ENCODE results near the gene ZBTB48. TPM values are rescaled to one million over a fixed set of nuclear protein-coding genes. Genes with fewer than 3 reads are reported as not detected.

ZBTB48 gene
- total and polyA plus RNA-seq, 2 donors from 2014 or later: 27.1 to 45.5 TPM

DNA sequence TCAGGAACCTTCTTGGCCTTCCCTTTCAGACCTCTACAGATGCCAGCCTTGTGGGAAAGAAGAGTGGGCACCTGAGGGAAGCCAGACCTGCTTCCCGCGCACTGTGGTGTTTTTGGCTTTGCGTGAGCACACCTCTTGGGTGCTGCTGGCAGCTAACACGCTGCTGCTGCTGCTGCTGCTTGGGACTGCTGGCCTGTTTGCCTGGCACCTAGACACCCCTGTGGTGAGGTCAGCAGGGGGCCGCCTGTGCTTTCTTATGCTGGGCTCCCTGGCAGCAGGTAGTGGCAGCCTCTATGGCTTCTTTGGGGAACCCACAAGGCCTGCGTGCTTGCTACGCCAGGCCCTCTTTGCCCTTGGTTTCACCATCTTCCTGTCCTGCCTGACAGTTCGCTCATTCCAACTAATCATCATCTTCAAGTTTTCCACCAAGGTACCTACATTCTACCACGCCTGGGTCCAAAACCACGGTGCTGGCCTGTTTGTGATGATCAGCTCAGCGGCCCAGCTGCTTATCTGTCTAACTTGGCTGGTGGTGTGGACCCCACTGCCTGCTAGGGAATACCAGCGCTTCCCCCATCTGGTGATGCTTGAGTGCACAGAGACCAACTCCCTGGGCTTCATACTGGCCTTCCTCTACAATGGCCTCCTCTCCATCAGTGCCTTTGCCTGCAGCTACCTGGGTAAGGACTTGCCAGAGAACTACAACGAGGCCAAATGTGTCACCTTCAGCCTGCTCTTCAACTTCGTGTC lies 995 bp upstream of the ZBTB48 start:
- Histone ChIP-seq H3K36me3 (ENCODE audit: control insufficient read depth in 2 of 3, insufficient read depth in 3 of 3, low read length in 3 of 3) (no peaks in the 10 kb centered on the region), H3K27me3 (ENCODE audit: control insufficient read depth, insufficient read depth, low read length) (no peaks in the 10 kb centered on the region), H3K9me3 (ENCODE audit: control insufficient read depth in 2 of 3, insufficient read depth in 1 of 3, low read length in 3 of 3) (no peaks in the 10 kb centered on the region), H3K4me3 (ENCODE audit: low read length in 3 of 3) (peak overlapping the region; percentile 62 to 85 (median 69)), H3K4me1 (ENCODE audit: control insufficient read depth in 2 of 3, insufficient read depth in 2 of 3, low read depth in 1 of 3, low read length in 3 of 3) (peaks cover 0 to 28% (median 19%) of the 10 kb centered on the region in 3 donors), H3K9ac (ENCODE audit: low read length in 3 of 3) (peak overlapping the region in 2 of 3 donors; percentile 48 to 87), H3K27ac (ENCODE audit: low read depth in 2 of 2, low read length in 2 of 2) (peak overlapping the region; percentile 82 to 88)
- DNase-seq (peak in 2 of 5 donors; percentile 9 to 66), FAIRE-seq (no peak)
- TF ChIP-seq, protein P1, sequence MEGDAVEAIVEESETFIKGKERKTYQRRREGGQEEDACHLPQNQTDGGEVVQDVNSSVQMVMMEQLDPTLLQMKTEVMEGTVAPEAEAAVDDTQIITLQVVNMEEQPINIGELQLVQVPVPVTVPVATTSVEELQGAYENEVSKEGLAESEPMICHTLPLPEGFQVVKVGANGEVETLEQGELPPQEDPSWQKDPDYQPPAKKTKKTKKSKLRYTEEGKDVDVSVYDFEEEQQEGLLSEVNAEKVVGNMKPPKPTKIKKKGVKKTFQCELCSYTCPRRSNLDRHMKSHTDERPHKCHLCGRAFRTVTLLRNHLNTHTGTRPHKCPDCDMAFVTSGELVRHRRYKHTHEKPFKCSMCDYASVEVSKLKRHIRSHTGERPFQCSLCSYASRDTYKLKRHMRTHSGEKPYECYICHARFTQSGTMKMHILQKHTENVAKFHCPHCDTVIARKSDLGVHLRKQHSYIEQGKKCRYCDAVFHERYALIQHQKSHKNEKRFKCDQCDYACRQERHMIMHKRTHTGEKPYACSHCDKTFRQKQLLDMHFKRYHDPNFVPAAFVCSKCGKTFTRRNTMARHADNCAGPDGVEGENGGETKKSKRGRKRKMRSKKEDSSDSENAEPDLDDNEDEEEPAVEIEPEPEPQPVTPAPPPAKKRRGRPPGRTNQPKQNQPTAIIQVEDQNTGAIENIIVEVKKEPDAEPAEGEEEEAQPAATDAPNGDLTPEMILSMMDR (IDR thresholded peaks at IDR 0.05; ENCODE audit: borderline replicate concordance, extremely low read depth, insufficient read depth): no peak
- intact Hi-C loops (cut with DNase I): no loop called here

DNA sequence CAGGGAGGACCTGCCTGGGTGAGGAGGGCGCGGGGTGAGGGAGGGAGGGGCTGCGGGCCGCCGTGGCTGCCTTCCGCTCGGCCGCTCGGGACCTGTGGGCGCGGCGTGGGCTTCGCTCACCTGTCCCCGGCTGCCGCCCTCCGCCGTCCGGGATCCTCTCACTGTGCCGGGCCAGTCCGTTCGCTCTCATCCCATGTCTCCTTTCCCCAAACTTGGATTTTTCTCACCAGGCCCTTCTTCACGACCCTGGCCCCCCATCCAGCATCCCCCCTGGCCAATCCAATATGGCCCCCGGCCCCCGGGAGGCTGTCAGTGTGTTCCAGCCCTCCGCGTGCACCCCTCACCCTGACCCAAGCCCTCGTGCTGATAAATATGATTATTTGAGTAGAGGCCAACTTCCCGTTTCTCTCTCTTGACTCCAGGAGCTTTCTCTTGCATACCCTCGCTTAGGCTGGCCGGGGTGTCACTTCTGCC lies 362 bp downstream of the ZBTB48 start:
- H3K27me3 ChIP-seq (ENCODE audit: control insufficient read depth, insufficient read depth, low read length): no peaks in the 10 kb centered on the region
- TF ChIP-seq, protein P1 (IDR thresholded peaks at IDR 0.05; ENCODE audit: borderline replicate concordance, extremely low read depth, insufficient read depth): no peak
- H3K9ac ChIP-seq (ENCODE audit: low read length in 3 of 3): peak overlapping the region; percentile 6 to 87 (median 30)
- peaks cover 0 to 29% (median 21%) of the 10 kb centered on the region in 3 donors for H3K4me1 ChIP-seq (ENCODE audit: control insufficient read depth in 2 of 3, insufficient read depth in 2 of 3, low read depth in 1 of 3, low read length in 3 of 3)
- peak overlapping the region; percentile 88 to 95 for H3K27ac ChIP-seq (ENCODE audit: low read depth in 2 of 2, low read length in 2 of 2)
- no peaks in the 10 kb centered on the region for H3K9me3 ChIP-seq (ENCODE audit: control insufficient read depth in 2 of 3, insufficient read depth in 1 of 3, low read length in 3 of 3)
- peak overlapping the region; percentile 66 to 85 (median 69) for H3K4me3 ChIP-seq (ENCODE audit: low read length in 3 of 3)
- H3K36me3 ChIP-seq (ENCODE audit: control insufficient read depth in 2 of 3, insufficient read depth in 3 of 3, low read length in 3 of 3): no peaks in the 10 kb centered on the region
- FAIRE-seq: no peak
- no peak for DNase-seq
- intact Hi-C loops (cut with DNase I): no loop called here

DNA sequence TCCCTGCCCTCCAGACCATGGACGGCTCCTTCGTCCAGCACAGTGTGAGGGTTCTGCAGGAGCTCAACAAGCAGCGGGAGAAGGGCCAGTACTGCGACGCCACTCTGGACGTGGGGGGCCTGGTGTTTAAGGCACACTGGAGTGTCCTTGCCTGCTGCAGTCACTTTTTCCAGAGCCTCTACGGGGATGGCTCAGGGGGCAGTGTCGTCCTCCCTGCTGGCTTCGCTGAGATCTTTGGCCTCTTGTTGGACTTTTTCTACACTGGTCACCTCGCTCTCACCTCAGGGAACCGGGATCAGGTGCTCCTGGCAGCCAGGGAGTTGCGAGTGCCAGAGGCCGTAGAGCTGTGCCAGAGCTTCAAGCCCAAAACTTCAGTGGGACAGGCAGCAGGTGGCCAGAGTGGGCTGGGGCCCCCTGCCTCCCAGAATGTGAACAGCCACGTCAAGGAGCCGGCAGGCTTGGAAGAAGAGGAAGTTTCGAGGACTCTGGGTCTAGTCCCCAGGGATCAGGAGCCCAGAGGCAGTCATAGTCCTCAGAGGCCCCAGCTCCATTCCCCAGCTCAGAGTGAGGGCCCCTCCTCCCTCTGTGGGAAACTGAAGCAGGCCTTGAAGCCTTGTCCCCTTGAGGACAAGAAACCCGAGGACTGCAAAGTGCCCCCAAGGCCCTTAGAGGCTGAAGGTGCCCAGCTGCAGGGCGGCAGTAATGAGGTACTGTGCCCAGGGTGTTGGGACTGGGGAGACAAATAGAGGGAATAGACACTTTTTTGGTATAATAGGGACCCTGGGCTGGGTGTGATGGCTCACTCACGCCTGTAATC lies 1.0 kb downstream of the ZBTB48 start:
- Histone ChIP-seq H3K9me3 (ENCODE audit: control insufficient read depth in 2 of 3, insufficient read depth in 1 of 3, low read length in 3 of 3) (no peaks in the 10 kb centered on the region), H3K4me3 (ENCODE audit: low read length in 3 of 3) (peak overlapping the region; percentile 66 to 85 (median 69)), H3K27me3 (ENCODE audit: control insufficient read depth, insufficient read depth, low read length) (no peaks in the 10 kb centered on the region), H3K27ac (ENCODE audit: low read depth in 2 of 2, low read length in 2 of 2) (peak overlapping the region; percentile 88 to 95), H3K9ac (ENCODE audit: low read length in 3 of 3) (peak overlapping the region; percentile 6 to 87 (median 30)), H3K4me1 (ENCODE audit: control insufficient read depth in 2 of 3, insufficient read depth in 2 of 3, low read depth in 1 of 3, low read length in 3 of 3) (peaks cover 0 to 30% (median 21%) of the 10 kb centered on the region in 3 donors), H3K36me3 (ENCODE audit: control insufficient read depth in 2 of 3, insufficient read depth in 3 of 3, low read length in 3 of 3) (no peaks in the 10 kb centered on the region)
- FAIRE-seq (no peak), DNase-seq (peak in 2 of 5 donors; percentile 20 to 78)
- TF ChIP-seq, protein P1 (IDR thresholded peaks at IDR 0.05; ENCODE audit: borderline replicate concordance, extremely low read depth, insufficient read depth): peak; percentile 6
- intact Hi-C loops (cut with DNase I): no loop called here

Data from kidney (tissue), 14 donors.